ENCODE results near the gene GLIPR2.

DNA sequence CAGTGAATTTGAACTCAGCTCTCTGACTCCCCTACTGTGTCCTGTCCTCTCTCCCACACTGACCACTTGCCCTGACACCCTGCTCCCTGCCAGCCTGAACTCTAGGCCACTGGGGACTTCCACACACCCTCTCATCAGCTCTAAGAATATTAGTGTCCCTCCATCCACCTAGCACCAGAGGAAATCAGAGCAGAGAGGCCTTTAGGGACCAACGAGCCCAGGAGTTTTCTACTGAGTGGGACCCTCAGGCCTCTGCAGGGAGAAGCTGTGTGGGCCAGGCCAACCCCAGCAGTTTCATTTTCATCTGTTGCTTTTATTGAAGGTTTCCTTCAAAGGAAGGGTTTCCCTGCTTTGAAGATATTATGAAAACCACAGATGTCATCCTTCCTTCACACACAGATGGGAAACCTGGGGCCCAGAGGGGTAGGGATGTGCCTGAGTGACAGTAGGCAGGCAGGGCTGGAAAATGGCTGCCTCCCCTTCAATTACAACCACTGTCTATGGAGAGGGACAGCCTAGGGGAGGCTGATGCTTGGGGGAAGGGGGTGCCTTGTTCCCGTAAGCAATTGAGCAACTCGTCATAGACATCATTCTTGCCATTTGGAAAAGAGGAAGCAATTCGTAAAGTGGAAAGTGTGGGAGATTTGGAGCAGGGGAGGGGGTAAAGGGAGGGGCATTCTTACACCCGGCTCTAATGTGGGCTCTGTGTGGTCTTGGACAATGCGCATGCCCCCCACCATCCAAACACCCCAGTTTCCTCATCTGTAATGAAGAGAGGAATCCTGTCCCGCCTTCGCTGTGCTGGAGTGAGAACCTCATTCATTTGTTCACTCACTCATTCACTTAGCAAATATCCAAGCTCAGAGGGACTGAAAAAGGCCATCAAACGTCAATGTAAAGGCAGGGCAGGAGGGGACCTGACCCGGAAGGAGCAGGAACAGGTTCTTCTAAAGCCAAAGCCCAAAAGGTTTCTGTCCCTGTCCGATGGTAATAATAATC, 3.9 kb downstream of the GLIPR2 start:
- TF ChIP-seq, protein P1, sequence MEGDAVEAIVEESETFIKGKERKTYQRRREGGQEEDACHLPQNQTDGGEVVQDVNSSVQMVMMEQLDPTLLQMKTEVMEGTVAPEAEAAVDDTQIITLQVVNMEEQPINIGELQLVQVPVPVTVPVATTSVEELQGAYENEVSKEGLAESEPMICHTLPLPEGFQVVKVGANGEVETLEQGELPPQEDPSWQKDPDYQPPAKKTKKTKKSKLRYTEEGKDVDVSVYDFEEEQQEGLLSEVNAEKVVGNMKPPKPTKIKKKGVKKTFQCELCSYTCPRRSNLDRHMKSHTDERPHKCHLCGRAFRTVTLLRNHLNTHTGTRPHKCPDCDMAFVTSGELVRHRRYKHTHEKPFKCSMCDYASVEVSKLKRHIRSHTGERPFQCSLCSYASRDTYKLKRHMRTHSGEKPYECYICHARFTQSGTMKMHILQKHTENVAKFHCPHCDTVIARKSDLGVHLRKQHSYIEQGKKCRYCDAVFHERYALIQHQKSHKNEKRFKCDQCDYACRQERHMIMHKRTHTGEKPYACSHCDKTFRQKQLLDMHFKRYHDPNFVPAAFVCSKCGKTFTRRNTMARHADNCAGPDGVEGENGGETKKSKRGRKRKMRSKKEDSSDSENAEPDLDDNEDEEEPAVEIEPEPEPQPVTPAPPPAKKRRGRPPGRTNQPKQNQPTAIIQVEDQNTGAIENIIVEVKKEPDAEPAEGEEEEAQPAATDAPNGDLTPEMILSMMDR (IDR thresholded peaks at IDR 0.05; ENCODE audit: low read depth, low read length) = no peak
- TF ChIP-seq POLR2A (IDR thresholded peaks at IDR 0.05; ENCODE audit: extremely low read depth, insufficient read length) = no peak
- TF ChIP-seq, protein P2, sequence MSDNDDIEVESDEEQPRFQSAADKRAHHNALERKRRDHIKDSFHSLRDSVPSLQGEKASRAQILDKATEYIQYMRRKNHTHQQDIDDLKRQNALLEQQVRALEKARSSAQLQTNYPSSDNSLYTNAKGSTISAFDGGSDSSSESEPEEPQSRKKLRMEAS (IDR thresholded peaks at IDR 0.05; ENCODE audit: low read depth, low read length) = no peak
- no peak for TF ChIP-seq MYC (IDR thresholded peaks at IDR 0.05; ENCODE audit: low read depth, low read length)
